Type B pancreatic cell (in vitro differentiated cells): ENCODE results near the gene SH3RF2. TPM values are rescaled to one million over a fixed set of nuclear protein-coding genes. Genes with fewer than 3 reads are reported as not detected.

Experiments used
- DNase-seq: peaks from one replicate; pipeline ENCODE4 v3.0.0; 2021; ENCODE audit warnings: mixed read lengths; ENCODE audit not compliant: unreplicated experiment; ENCODE audit errors: extremely low spot score
- H3K27ac Mint-ChIP-seq: 2 replicates; pipeline ENCODE4 v1.8.0; 2021; ENCODE audit warnings: mild to moderate bottlenecking, mixed read lengths
- H3K27me3 Mint-ChIP-seq: 2 replicates; pipeline ENCODE4 v1.8.0; 2021; ENCODE audit warnings: mixed read lengths
- H3K36me3 Mint-ChIP-seq: 2 replicates; pipeline ENCODE4 v1.8.0; 2021; ENCODE audit warnings: mixed read lengths
- H3K4me1 Mint-ChIP-seq: one replicate; pipeline ENCODE4 v1.8.0; 2021; ENCODE audit warnings: mixed read lengths; ENCODE audit not compliant: unreplicated experiment
- H3K4me3 Mint-ChIP-seq: 2 replicates; pipeline ENCODE4 v1.8.0; 2021; ENCODE audit warnings: mild to moderate bottlenecking, mixed read lengths
- H3K9me3 Mint-ChIP-seq: 2 replicates; pipeline ENCODE4 v1.8.0; 2021; ENCODE audit warnings: mixed read lengths
- total RNA-seq: library from RNA; stranded (reverse); gene quantifications from 2 replicates; pipeline ENCODE4 v1.2.1, GENCODE V29; 2021; ENCODE audit warnings: low replicate concordance
- TF ChIP-seq, protein P1 (sequence below): fragments of 200-600 bp; sonication (generic); conservative IDR thresholded peaks from 2 replicates; pipeline ENCODE4 v1.5.0; 2021; ENCODE audit warnings: antibody characterized with exemption, mild to moderate bottlenecking

Gene SH3RF2
- total RNA-seq, 1 donor from 2014 or later = 11.2 TPM

DNA sequence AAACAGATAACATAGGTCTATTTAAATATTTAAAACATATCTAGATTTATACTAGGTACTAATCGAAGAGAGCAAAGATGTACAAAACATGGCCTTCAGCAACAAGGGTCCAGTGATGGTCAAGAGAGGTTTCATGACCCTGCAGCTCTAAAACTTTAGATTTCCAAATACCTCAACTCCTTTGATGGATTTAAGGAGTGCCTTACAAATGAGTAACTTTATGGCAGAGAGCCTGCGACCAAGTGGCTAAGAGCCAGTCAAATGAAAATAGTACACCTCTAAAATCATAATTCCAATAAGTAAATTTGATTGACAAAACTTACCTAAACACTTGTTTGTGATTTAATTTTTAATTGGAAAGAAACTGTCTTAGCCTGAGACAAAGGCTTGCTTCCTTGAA lies 4.7 kb upstream of the SH3RF2 start:
- no peaks in the 10 kb centered on the region for H3K9me3 Mint-ChIP-seq
- H3K27ac Mint-ChIP-seq = no peak overlapping the region
- DNase-seq = no peak

DNA sequence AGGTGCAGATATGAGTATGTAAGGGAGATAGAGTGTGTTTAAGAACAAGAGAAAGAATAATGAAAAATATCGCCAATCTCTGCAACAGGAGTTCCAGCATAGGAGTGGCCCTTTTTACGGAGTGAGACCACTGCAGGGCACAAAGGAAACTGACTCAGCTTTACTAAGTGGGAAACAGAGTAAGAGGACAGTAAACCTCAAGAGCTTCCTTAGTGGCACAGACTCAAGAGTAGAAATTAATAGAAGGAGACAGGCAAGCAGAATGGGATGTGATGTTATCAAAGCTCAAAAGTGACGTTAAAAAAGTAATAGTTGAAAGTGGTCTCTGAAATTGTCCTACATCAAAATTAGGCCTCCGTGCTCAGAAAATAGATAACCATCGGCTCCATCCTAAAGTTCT lies 2.1 kb upstream of the SH3RF2 start:
- Mint-ChIP-seq H3K4me3 (no peak overlapping the region), H3K36me3 (no peaks in the 10 kb centered on the region), H3K27me3 (no peaks in the 10 kb centered on the region), H3K9me3 (no peaks in the 10 kb centered on the region), H3K4me1 (peaks cover 62% of the 10 kb centered on the region), H3K27ac (no peak overlapping the region)
- no peak for DNase-seq
- TF ChIP-seq, protein P1, sequence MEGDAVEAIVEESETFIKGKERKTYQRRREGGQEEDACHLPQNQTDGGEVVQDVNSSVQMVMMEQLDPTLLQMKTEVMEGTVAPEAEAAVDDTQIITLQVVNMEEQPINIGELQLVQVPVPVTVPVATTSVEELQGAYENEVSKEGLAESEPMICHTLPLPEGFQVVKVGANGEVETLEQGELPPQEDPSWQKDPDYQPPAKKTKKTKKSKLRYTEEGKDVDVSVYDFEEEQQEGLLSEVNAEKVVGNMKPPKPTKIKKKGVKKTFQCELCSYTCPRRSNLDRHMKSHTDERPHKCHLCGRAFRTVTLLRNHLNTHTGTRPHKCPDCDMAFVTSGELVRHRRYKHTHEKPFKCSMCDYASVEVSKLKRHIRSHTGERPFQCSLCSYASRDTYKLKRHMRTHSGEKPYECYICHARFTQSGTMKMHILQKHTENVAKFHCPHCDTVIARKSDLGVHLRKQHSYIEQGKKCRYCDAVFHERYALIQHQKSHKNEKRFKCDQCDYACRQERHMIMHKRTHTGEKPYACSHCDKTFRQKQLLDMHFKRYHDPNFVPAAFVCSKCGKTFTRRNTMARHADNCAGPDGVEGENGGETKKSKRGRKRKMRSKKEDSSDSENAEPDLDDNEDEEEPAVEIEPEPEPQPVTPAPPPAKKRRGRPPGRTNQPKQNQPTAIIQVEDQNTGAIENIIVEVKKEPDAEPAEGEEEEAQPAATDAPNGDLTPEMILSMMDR = no peak

More for the DNA sequence above, 4.7 kb upstream of the SH3RF2 start:
- peaks cover 37% of the 10 kb centered on the region for H3K4me1 Mint-ChIP-seq
- no peaks in the 10 kb centered on the region for H3K27me3 Mint-ChIP-seq
- TF ChIP-seq, protein P1 = no peak
- H3K36me3 Mint-ChIP-seq = no peaks in the 10 kb centered on the region
- no peak overlapping the region for H3K4me3 Mint-ChIP-seq

DNA sequence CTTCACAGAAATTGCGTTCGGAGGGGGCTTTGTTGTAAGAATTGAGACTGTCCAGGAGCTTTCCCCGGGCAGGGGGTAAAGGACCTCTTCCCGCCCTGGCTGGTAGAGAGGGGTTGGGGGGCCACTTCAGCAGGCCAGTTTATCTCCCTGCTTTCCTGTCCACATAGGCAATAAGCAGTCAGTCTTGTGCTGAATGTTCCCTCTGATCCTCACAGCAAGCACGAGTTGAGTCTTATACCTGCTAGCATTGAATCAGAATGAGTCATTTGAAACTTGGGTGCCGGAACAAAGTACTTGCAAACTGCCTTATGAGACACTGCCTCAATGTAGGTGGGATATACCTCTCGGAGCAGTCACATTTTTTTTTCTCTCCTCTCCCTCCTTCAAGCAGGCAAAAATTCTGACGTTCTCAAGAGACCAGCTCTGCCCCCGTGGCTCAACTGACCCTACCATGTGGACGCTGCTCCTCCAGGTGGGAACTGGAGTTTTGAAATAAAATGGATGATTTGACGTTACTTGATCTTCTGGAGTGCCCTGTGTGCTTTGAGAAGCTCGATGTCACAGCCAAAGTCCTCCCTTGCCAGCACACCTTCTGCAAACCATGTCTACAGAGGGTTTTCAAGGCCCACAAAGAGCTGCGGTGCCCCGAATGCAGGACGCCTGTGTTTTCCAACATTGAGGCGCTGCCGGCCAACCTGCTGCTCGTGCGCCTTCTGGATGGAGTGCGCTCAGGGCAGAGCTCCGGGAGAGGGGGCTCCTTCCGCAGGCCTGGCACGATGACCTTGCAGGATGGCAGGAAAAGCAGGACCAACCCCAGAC lies 1.3 kb downstream of the SH3RF2 start:
- Mint-ChIP-seq H3K4me3 (peak overlapping the region; percentile 88), H3K27me3 (no peaks in the 10 kb centered on the region), H3K4me1 (peaks cover 78% of the 10 kb centered on the region), H3K36me3 (no peaks in the 10 kb centered on the region), H3K9me3 (no peaks in the 10 kb centered on the region), H3K27ac (peak overlapping the region; percentile 86)
- TF ChIP-seq, protein P1 = no peak
- DNase-seq = no peak

DNA sequence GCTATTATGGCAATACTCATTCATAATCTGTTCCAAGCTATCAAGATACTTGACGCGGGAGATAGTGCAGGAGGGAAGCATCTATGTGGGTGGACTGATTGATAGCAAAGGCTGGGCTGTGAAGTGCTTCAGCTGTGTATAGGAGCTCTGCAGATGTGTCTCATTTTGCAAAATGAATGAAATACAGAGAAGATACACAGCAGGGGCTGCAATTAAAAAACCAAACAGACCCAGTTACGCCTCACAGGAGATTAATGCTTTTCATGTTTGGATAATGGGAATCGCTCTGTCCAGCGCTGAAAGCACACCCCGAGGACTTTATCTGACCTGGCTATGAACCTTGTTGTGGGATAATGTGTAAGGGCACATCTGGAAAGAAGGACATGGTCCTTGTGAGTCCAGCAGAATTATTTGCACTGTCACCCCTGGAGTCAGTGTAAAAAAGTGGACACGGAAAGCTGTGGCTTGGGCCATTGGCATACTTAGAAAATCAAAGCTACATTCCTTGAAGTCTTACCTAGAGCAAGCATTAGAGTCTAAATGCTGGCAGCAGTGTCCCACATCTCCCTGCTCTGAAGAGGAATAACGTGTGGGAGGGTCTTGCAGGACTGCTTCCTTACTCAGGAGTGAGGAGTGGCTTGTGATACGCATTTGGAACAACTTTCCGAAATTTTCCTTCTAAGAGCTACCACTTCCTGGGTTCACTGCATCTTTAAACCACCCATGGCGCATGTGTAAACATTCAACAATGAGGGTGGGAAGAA lies 2.6 kb downstream of the SH3RF2 start:
- Mint-ChIP-seq H3K4me3 (peak overlapping the region; percentile 88), H3K27ac (peak overlapping the region; percentile 86), H3K27me3 (no peaks in the 10 kb centered on the region), H3K36me3 (no peaks in the 10 kb centered on the region), H3K4me1 (peaks cover 74% of the 10 kb centered on the region), H3K9me3 (no peaks in the 10 kb centered on the region)
- DNase-seq = no peak
- TF ChIP-seq, protein P1 = no peak

DNA sequence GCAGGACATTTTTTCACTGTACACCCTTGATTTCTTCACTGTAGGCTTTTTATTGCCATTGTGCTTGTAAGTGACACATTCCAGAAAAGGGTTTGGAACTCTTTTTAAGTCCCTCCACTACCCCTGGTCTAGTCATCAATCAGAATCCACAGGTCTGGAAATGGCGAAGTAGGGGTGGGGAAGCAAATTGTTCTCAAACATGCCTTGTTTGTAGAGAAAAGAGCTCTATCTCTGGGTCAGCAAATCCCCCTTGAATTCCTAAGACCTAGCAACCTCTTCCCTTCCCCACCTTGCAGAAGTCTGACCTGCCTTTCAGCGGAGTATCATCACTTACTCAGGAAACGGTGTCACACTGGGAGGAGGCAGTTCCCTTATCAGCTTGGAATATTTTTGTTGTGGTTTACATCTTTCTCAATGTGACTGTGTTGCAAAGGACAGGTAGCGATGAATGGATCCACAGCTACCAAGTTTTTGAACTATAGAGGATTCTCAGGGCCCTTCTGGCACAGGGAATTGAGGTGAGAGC lies 3.2 kb downstream of the SH3RF2 start:
- peak overlapping the region; percentile 86 for H3K27ac Mint-ChIP-seq
- H3K36me3 Mint-ChIP-seq = no peaks in the 10 kb centered on the region
- no peaks in the 10 kb centered on the region for H3K9me3 Mint-ChIP-seq
- TF ChIP-seq, protein P1 = no peak
- H3K27me3 Mint-ChIP-seq = no peaks in the 10 kb centered on the region
- H3K4me1 Mint-ChIP-seq = peaks cover 68% of the 10 kb centered on the region
- H3K4me3 Mint-ChIP-seq = peak overlapping the region; percentile 88
- DNase-seq = no peak
